HUDEP-2 (cell line): ENCODE measurements around the gene CHD6.

ENCODE experiments used
- DNase-seq, 76 experiments: peaks; one replicate each; lab custom pipeline; 2025; ENCODE audit not compliant: unreplicated experiment in 76 of 76; lab: John Stamatoyannopoulos, UW

The CHD6 gene

DNA sequence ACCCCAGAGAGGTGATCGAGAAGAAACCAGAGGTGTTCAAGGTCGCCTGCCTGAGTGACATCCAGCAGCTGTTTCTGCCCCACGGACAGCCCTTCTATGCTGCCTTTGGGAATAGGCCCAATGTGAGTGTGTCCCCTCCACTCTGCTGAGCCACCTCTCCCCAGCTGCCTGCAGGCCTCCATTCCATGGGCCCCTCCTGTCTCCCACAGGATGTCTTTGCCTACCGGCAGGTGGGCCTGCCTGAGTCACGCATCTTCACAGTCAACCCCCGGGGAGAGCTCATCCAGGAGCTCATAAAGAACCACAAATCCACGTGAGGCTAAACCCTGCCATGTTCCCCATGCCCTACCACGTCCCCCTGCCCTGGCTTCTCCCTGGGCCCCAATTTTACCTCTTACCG, 259.9 kb downstream of the CHD6 start:
- no peak for DNase-seq

- no peak for DNase-seq
Observed at GRCh38 chr20:41357424-41358163, 260.6 kb downstream of the CHD6 start.

DNA sequence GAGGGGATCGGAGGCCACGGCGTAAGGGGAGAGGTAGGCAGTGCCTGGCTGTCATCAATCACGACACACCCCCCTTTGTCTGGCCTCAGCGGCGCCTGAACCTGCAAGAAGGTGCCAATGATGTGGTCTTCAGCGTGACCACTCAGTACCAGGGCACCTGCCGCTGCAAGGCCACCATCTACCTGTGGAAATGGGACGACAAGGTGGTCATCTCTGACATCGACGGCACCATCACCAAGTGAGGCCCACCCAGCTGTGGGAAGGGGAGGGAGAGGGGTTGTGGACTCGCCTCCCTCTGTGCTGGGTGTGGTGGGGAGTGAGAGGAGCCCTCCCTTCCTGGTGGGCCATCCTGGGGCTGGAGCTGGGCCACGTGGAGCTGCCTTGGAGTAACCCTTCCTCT, 261.2 kb downstream of the CHD6 start:
- DNase-seq = no peak

DNA sequence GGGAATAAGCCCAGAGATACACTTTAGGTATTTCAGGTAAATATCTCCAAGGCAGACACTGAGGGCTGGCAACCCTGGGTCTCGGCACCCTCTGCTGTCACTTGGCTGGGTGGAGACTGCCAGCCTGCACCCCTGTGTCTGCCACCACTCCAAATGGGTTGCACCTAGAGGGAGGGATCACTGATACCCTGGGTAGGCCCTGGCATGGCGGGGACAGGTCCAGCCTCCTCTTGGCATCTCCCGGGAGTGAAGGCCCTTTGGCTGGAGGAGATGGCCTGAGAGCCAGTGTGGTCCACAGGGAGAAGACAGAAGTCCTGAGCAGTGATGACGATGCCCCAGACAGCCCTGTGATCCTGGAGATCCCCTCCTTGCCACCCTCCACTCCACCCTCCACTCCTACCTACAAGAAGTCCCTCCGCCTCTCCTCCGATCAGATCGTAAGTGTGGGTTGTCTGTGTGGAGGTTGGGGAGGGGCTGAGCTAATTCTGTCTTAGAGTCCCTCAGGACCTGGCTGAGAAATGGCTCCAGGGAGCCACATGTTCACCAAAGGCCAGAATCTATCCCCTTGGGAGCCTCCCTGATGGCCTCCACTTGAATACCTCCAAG, 262.5 kb downstream of the CHD6 start:
- no peak for DNase-seq

- no peak for DNase-seq
Observed at GRCh38 chr20:41355192-41355591, 263.0 kb downstream of the CHD6 start.

- no peak for DNase-seq
Observed at GRCh38 chr20:41353530-41353929, 264.6 kb downstream of the CHD6 start.

DNA sequence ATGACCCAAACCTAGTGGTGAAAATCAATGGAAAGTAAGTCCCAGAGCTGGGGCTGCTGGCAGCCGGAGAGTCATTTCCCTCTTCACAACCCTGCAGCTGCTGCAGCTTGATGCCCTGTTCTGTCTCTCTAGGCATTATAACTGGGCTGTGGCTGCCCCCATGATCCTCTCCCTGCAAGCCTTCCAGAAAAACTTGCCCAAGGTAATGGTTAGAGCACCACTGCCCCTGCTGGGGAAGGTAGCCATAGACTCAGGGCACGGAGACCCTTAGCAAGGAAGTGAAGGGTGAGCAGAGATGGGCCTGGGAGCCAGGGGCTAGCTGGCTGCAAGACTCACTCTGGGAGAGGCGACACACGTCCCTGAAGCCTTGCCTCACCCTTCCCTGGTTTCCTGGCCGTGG, 265.5 kb downstream of the CHD6 start:
- DNase-seq = no peak

DNA sequence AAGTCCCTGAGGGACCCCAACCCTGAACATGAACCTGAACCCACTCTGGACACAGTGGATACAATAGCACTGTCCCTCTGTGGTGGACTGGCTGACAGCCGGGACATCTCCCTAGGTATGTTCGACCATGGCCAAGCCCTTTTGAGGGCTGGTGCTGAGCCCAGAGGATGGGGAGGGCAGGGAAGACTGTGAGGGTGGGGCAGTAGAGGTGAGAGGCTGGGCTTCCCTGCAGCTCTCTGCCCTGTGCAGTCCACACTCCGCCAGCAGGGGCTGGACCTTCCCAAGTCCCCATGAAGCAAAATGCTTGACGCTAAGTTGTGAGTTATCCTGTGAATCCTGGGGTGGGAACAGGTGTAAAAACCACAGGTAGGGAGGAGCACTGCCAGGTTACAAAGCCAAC, 266.1 kb downstream of the CHD6 start:
- no peak for DNase-seq
